Stimulated activated naive CD4-positive, alpha-beta T cell treated with Interleukin-2 at 50 U/mL for 16 hours (primary cell): ENCODE results near the gene CSF3R.

Source experiments
- DNase-seq: peaks from one replicate; lab custom pipeline; 2025; lab: John Stamatoyannopoulos, UW

The CSF3R gene

GRCh38 chr1:36457691-36458090 lies 25.0 kb downstream of the CSF3R start:
- no peak for DNase-seq

- DNase-seq: no peak
Measured at GRCh38 chr1:36456391-36456928, 26.3 kb downstream of the CSF3R start.

- no peak for DNase-seq
Measured at GRCh38 chr1:36455386-36455785, 27.3 kb downstream of the CSF3R start.

- DNase-seq: no peak
Measured at GRCh38 chr1:36453600-36454388, 28.9 kb downstream of the CSF3R start.

- no peak for DNase-seq
Measured at GRCh38 chr1:36453051-36453450, 29.7 kb downstream of the CSF3R start.

GRCh38 chr1:36450919-36451305 lies 31.8 kb downstream of the CSF3R start:
- no peak for DNase-seq

GRCh38 chr1:36450270-36450918 lies 32.3 kb downstream of the CSF3R start, which contains the start of gene OSCP1:
TSS of gene OSCP1 (minus strand) at chr1:36450451. CDS start at chr1:36450369, 82 bp downstream.
- peak; percentile 80 for DNase-seq

GRCh38 chr1:36448530-36449056 lies 34.1 kb downstream of the CSF3R start:
- DNase-seq: no peak

GRCh38 chr1:36447450-36447849 lies 35.3 kb downstream of the CSF3R start:
- DNase-seq: no peak

GRCh38 chr1:36446746-36447145 lies 36.0 kb downstream of the CSF3R start:
- DNase-seq: no peak

- DNase-seq: no peak
Measured at GRCh38 chr1:36446271-36446670, 36.4 kb downstream of the CSF3R start.

- no peak for DNase-seq
Measured at GRCh38 chr1:36443297-36443696, 39.4 kb downstream of the CSF3R start.

- DNase-seq: no peak
Measured at GRCh38 chr1:36442337-36442736, 40.4 kb downstream of the CSF3R start.

- no peak for DNase-seq
Measured at GRCh38 chr1:36440646-36441045, 42.1 kb downstream of the CSF3R start.

GRCh38 chr1:36440044-36440443 lies 42.7 kb downstream of the CSF3R start:
- DNase-seq: no peak

- no peak for DNase-seq
Measured at GRCh38 chr1:36438715-36439114, 44.0 kb downstream of the CSF3R start.

GRCh38 chr1:36436821-36437220 lies 45.9 kb downstream of the CSF3R start:
- no peak for DNase-seq

GRCh38 chr1:36433102-36433501 lies 49.6 kb downstream of the CSF3R start:
- no peak for DNase-seq

- DNase-seq: no peak
Measured at GRCh38 chr1:36432616-36433015, 50.1 kb downstream of the CSF3R start.

GRCh38 chr1:36425791-36426190 lies 56.9 kb downstream of the CSF3R start:
- DNase-seq: no peak

GRCh38 chr1:36421649-36422048 lies 61.1 kb downstream of the CSF3R start:
- no peak for DNase-seq

GRCh38 chr1:36420836-36421317 lies 61.8 kb downstream of the CSF3R start:
- DNase-seq: peak; percentile 81

GRCh38 chr1:36420409-36420808 lies 62.3 kb downstream of the CSF3R start:
- no peak for DNase-seq
